HPDE6-E6E7 (cell line): Measurements from ENCODE around the gene UBA3.

Experiments
- DNase-seq: peaks from one replicate; pipeline ENCODE4 v3.0.0; 2011; ENCODE audit warnings: missing footprints; ENCODE audit errors: extremely low spot score

The UBA3 gene

DNA sequence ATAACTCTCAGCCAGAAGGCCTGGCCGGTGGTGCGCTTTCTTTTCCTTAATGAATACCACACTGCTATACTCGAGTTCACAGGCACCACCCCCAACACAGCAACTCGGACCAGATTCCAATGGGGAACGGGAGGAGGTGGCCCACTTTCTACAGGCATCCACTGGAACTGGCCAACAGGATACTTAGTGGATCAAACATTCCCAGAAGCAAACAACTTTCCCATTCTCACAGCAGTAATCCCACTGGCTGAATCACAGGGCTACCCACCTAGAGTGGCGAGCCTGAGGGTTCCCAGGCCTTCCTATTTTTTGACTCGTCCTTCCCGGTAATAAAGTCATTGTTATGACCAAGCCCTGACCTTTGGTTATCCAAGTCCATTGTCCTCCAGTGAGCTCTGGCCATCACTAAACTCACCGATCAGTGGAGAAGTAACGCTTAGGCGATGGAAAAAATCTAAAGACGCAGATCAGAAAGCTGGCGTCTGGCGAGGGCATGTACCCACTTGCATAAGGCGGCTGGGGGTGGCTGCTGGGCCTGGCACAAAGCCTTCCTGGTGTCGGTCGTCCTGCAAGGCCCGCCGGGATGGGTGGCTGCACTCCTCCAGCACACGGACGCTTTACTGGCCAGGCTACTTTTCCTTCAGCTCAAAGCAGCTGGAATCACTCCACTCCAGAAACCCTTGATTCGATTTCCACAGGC, 67.9 kb downstream of the UBA3 start:
- no peak for DNase-seq

- DNase-seq, result no peak
Observed at GRCh38 chr3:69011096-69011730, 69.0 kb downstream of the UBA3 start.

GRCh38 chr3:69009559-69010410, 70.4 kb downstream of the UBA3 start:
- no peak for DNase-seq

GRCh38 chr3:69008980-69009379, 71.2 kb downstream of the UBA3 start:
- DNase-seq, result no peak

- no peak for DNase-seq
Observed at GRCh38 chr3:69005791-69006482, 74.2 kb downstream of the UBA3 start.

DNA sequence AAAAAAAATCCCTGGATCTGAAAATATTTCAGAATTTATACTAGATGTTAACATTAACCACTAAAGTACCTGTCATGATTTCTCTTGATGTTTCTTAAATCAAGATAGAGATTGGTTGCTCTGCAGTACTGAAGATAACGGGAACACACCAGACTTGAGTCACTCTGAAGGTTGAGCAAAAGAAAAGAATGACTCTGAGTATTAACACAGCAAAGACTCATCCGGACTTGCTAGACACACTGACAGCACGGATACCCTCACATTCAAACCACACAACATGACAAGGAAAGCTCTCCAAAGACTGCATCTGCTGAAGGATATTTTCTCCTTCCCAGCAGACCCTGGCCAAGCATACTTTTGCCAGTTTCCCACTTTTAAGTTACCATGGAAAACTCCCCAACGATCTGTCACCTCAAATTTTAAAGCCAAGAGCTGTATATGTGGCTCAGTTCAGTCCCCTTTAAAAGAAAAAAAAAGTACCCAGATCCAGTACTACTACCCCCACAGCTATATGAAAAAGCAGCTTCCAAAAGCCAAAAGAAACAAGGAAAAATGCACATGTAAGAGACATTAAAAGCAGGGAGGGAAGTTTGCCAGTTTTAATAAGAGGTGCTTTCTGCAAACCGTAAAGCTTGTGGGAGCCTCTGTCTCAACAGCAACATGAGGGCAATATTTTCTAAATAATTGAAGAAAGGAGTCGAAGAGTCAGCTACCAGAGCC, 74.9 kb downstream of the UBA3 start:
- DNase-seq, result no peak
